SK-MEL-5 (cell line): ENCODE measurements around the gene ARSK. TPM values are rescaled to one million over a fixed set of nuclear protein-coding genes. Genes with fewer than 3 reads are reported as not detected.

Experiments used
- DNase-seq: peaks from one replicate; pipeline ENCODE4 v3.0.0-alpha.2; 2016; ENCODE audit warnings: low read depth, low spot score
- in situ Hi-C: cut with HindIII; loops from 2 replicates; pipeline ENCODE4 v1.10.0; 2016; ENCODE audit warnings: low sequenced_read_pairs, high pct_unique_total_duplicates, low pct_unique_long_range_greater_than_20kb
- total RNA-seq: library from RNA; depleted of rRNA; stranded (reverse); fragments of >200 nt; shearing (Covaris generic); gene quantifications from 2 replicates; pipeline ENCODE4 v1.2.3, GENCODE V29; 2014

Gene ARSK
- total RNA-seq, 1 experiment from 2014 or later, result 3.9 TPM

DNA sequence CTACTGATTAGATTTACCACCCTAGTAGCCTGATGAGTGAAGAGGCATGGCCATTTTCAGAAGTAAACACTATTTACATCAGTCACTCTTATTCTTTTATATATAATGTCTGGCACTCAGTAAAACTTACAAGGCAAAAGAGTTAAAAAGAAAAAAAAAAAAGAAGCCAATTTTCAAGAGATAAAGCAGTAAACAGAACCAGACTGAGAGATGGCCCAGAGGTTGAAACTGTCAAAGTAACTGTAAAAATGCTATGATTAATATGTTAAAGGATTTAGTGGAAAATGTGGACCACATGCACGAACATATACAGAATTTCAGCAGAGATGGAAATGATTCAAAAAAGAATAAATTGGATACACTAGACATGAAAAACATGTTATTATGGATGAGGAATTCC, 58.6 kb downstream of the ARSK start:
- DNase-seq, result no peak
- in situ Hi-C loops, result no loop called here

GRCh38 chr5:95615164-95615467, 60.2 kb downstream of the ARSK start:
- in situ Hi-C loops, result no loop called here
- DNase-seq, result no peak

DNA sequence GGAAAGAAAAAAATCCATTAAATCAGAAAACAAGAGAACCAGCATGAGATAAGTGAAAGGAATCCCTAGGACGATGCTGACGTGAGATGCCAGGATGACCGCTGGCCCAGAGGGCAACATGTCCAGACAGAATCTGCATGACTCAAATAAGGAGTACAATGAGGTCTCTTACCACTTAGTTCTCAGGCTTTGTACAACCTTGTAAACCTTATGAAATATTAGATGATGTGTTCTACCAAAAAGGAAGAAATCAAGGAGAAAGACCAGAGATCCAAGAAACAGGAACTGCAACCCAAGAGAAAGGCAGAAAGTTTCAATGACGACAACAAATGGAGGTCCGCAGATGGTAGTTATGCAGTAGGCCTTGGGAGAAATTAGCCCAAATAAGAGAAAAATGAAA, 62.2 kb downstream of the ARSK start:
- in situ Hi-C loops, result no loop called here
- peak; percentile 70 for DNase-seq

- in situ Hi-C loops, result no loop called here
- DNase-seq, result no peak
These were observed 64.2 kb downstream of the ARSK start for GRCh38 chr5:95619096-95619495.

GRCh38 chr5:95619514-95620029, 64.7 kb downstream of the ARSK start:
- in situ Hi-C loops, result no loop called here
- DNase-seq, result no peak

GRCh38 chr5:95620030-95620869, 65.3 kb downstream of the ARSK start, which contains the start of gene GPR150:
TSS of gene GPR150 (plus strand) at chr5:95620087. CDS start at chr5:95620276, 189 bp downstream.
- DNase-seq, result no peak
- in situ Hi-C loops, result no loop called here

DNA sequence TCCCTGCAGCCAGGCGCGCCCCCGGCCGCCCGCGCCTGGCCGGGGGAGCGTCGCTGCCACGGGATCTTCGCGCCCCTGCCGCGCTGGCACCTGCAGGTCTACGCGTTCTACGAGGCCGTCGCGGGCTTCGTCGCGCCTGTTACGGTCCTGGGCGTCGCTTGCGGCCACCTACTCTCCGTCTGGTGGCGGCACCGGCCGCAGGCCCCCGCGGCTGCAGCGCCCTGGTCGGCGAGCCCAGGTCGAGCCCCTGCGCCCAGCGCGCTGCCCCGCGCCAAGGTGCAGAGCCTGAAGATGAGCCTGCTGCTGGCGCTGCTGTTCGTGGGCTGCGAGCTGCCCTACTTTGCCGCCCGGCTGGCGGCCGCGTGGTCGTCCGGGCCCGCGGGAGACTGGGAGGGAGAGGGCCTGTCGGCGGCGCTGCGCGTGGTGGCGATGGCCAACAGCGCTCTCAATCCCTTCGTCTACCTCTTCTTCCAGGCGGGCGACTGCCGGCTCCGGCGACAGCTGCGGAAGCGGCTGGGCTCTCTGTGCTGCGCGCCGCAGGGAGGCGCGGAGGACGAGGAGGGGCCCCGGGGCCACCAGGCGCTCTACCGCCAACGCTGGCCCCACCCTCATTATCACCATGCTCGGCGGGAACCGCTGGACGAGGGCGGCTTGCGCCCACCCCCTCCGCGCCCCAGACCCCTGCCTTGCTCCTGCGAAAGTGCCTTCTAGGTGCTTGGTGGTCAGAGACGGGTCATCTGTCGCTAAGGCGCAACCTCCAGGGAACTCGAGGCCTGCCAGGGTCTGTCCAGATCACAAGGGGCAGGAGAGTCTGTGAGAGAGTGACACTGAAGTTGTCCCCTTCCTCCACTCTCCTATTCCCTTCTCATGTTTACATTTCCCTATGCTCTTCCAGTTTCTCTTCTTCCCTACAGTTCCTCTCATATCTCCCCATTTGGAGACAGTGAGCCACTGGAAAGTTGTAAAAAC, 66.3 kb downstream of the ARSK start:
- in situ Hi-C loops, result no loop called here

DNA sequence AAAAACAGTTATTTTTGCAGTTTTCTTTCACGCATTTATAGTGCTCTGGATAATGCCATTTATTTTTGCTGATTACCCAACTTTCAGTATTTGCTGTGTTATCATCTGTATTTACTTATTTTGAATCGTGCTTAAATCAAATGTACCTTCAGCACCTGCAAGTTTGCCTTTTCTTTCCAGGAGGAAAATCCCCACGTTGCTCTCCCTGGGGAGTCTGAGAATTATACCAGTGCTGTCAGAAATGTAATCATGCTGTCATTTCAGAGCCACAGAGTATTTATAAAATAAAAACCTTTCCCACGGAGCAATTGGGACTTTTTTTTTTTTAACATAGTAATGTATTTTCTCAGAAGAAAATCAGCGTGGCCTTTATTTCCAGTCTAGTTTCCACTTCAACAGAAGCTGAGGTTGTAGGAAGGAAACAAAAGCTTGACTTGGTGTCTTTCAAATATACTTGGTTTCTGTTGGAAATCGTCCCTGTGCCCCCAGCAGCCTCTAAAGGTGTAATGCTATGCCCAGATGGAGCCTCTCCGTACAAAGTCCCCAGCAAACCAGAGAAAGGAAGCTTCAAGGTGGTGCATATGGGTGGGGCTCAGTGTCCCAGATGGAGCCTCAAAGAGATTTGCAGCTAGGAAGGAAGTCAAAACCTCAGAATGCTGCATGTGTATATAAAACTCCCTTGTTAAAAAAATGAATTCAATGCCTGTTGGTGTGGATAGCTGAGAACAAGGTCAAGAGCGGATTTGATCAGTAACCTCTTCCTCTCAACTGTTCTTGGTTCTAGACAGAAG, 67.1 kb downstream of the ARSK start:
- DNase-seq, result no peak
- in situ Hi-C loops, result no loop called here

More for the DNA sequence above, 66.3 kb downstream of the ARSK start:
- DNase-seq, result no peak

DNA sequence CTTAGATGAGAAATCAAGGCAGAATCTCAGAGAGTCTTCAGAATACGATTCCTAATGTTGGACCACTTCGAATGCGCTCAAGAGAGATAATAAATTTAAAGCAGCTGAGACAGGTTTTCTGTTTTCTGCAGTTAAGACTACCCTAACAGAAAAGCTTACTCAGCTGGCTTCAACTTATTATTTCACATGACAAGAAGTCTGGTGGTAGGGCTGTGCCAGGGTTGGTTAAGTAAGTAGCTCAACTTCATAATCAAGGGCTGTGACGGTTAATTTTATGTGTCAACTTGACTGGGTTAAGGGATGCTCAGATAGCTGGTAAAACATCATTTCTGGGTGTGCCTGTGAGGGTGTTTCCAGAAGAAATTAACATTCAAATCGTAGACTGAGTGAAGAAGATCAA, 68.8 kb downstream of the ARSK start:
- in situ Hi-C loops, result no loop called here
- no peak for DNase-seq

DNA sequence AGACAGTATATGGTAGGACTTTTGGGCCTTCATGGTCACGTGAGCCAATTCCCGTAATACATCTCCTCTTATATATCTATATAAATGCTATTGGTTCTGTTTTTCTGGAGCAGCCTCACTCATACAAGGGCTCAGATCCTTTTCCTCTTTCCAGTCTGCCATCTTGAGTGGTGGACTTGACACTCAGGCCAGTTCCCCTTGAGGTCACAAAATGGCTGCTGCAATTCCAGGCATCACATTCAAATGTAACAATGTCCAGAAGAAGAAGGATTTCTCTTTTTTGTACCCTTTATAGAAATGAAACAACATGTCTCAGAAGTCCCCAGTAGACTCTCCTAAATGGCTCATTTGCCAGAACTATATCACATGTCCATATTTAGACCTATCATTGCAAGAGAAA, 69.5 kb downstream of the ARSK start:
- in situ Hi-C loops, result no loop called here
- no peak for DNase-seq

DNA sequence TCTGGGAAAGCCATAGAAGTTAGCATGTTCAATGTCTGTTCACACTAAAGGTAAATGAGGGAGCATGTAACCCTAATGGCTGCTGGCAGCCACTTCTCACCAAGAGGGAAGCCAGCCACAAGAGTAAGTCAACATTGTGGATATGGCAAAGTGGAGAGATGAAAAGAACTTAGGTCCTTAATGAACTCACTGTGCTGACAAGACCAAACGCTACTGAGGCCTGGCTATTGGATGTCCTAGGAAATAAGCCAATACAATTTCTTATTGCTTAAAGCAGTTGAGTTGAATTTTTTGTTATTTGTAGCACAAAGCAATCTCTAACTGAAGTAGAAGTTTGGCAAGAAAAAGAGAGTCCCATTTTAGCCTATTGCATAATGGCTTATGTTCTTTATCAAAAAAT, 71.8 kb downstream of the ARSK start:
- no peak for DNase-seq
- in situ Hi-C loops, result no loop called here

DNA sequence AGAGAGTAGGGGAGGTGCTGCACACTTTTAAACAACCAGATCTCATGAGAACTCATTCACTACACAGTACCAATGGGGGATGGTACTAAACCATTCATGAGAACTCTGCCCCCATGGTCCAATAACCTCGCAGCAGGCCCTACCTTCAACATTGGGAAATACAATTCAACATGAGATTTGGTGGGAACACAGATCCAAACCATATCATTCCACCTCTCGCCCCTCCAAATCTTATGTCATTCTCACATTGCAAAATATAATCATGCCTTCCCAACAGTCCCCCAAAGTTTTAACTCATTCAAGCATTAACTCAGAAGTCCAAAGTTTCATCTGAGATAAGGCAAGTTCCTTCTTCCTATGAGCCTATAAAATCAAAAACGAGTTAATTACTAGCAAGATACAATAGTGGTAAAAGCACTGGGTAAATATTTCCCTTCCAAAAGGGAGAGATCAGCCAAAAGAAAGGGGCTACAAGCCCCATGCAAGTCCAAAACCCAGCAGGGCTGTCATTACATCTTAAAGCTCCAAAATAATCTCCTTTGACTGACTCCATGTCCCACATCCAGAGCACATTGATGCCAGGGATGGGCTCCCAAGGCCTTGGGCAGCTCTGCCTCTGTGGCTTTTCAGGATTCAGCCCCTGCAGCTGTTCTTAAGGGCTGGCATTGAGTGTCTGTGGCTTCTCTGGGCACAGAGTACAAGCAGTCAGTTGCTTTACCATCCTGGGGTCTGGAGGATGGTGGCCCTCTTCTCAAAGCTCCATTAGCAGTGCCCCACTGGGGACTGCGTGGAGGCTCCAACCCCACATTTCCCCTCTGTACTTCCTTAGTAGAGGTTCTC, 73.3 kb downstream of the ARSK start:
- DNase-seq, result no peak
- in situ Hi-C loops, result no loop called here

DNA sequence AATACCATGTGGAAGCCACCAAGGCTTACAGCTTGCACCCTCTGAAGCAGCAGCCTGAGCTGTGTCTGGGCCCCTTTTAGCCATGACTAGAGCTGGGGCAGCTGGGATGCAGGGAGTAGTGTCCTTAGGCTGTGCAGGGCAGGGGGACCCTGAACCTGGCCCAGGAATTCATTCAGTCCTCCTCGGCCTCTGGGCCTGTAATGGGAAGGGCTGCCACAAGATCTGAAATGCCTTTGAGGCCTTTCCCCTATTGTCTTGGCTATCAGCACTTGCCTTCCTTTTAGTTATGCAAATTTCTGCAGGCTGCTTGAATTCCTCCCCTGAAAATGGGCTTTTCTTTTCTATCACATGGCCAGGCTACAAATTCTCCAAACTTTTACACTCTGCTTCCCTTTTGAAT, 74.0 kb downstream of the ARSK start:
- DNase-seq, result no peak
- in situ Hi-C loops, result no loop called here

DNA sequence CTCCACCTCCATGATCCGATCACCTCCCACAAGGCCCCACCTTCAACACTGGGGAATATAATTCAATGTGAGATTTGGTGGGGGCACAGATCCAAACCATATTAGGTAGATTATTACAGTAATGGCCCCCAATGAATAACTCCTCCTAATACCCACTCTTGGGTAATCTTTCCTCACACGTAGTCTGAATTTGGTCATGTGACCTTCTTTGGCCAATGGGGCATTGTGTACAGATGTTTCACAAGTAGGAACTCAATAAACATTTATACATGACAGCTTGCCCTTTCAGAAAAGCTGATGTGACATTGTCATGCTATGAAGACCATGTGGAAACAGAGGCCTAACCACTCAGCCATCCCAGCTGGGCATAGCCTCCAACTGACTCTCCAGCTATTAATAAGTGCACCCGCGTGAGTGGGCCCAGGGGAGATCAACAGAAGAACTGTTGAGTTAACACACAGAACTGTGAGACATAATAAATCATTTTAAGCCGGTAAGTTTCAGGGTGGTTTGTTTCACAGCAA, 75.6 kb downstream of the ARSK start:
- DNase-seq, result no peak
- in situ Hi-C loops, result no loop called here

- in situ Hi-C loops, result no loop called here
- DNase-seq, result no peak
These were observed 76.5 kb downstream of the ARSK start for GRCh38 chr5:95631255-95631958.

DNA sequence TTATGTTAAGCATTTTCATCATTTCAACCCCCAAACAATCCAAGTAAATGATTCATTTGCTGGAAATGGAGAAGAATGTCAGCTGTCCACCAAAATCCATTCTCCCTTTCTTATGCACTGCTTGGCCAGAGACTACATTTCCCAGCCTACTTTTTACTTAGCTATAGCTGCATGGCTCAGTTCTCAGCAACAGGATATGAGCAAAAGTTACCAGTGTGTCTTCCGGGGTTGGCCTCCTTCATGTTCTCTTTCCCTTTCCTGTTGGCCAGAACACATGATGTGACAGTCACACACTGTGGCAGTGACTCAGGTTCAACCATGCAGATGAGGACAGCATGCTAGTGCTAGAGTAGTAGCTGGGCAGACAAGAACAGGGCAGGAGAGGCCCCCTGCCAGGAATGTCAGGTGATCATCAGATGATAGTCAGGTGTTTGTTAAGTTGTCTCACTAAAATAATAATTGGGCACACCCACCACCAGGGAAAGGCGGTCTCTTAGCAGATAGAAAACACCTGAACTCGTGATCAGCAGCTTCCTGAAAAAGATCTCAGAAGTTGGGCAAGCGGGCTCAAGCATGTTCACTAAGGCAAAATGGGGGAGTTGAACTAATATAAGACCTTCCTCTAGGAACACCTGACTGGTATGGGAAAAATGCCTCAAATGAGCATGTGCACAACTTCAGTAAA, 77.2 kb downstream of the ARSK start:
- in situ Hi-C loops, result no loop called here
- DNase-seq, result peak; percentile 36
